Left lung (tissue), 10 donors: Measurements from ENCODE around the gene AARS1. TPM values are rescaled to one million over a fixed set of nuclear protein-coding genes. Genes with fewer than 3 reads are reported as not detected.
"Not testable (repeated sequence)": the region's sequence is repeated elsewhere in the genome, so short reads cannot be mapped to it uniquely, and the experiment has no call there.

Source experiments
- ATAC-seq: fragments of 200-7000 bp; cut with Tn5 transposase; one replicate; pipeline ENCODE4 v1.9.1; 2020; ENCODE audit warnings: moderate library complexity
- DNase-seq, 4 donors: peaks; one replicate each; pipeline ENCODE4 v3.0.0-alpha.2; 2013 to 2020
- H3K27ac ChIP-seq, 2 donors: fragments of 200-600 bp; sonication (generic) in 1 of 2; one replicate each; pipeline versions ENCODE4 v1.5.0 to v1.8.0; 2020 to 2021
- H3K27me3 ChIP-seq, 2 donors: fragments of 200-600 bp; sonication (generic) in 1 of 2; one replicate each; pipeline versions ENCODE4 v1.5.0 to v1.8.0; 2020 to 2021
- H3K36me3 ChIP-seq, 2 donors: fragments of 200-600 bp; sonication (generic) in 1 of 2; one replicate each; pipeline versions ENCODE4 v1.5.0 to v1.8.0; 2020 to 2021
- H3K4me1 ChIP-seq, 2 donors: fragments of 200-600 bp; one replicate each; pipeline ENCODE4 v1.8.0; 2021
- H3K4me3 ChIP-seq, 2 donors: fragments of 200-600 bp; sonication (generic) in 1 of 2; one replicate each; pipeline versions ENCODE4 v1.5.0 to v1.8.0; 2020 to 2021; ENCODE audit warnings: mild to moderate bottlenecking in 1 of 2
- H3K9me3 ChIP-seq, 2 donors: fragments of 200-600 bp; sonication (generic) in 1 of 2; one replicate each; pipeline versions ENCODE4 v1.5.0 to v1.8.0; 2020 to 2021
- CTCF ChIP-seq, 2 donors: fragments of 200-600 bp; sonication (generic) in 1 of 2; IDR thresholded peaks; one replicate each; pipeline versions ENCODE4 v1.5.0 to v1.8.0; 2021; ENCODE audit warnings: antibody characterized with exemption in 2 of 2
- intact Hi-C, 2 donors: fragments of 100-400 bp; cut with DNase I; formaldehyde crosslinking; loops; one replicate each; pipeline versions ENCODE4 v1.11.2 to v1.14.2; 2022
- polyA plus RNA-seq, 6 donors: library from polyadenylated mRNA; unstranded; fragments of 120-200 nt; gene quantifications; one replicate each; pipeline ENCODE4 v1.2.1, GENCODE V29; 2013; ENCODE audit not compliant: insufficient read length in 6 of 6
- total RNA-seq, 2 donors: library from RNA; stranded (reverse); fragmentation: NEBNext Ultra II Directional; extraction: Animal tissue kit (Norgen Biotek cat#: 25700); gene quantifications; one replicate each; pipeline ENCODE4 v1.2.1, GENCODE V29; 2021
- donor health status: DM: no; HTN: yes; CAD: no.
- donor health status: DM: no; HTN: no; CAD: no.

Gene AARS1
- total and polyA plus RNA-seq, 8 donors: 64.7 to 111 (median 75.3) TPM

GRCh38 chr16:70294385-70295025 is 5.2 kb upstream of the AARS1 start:
- DNase-seq (no peak), ATAC-seq (no peak)
- H3K9me3 ChIP-seq: no peaks in the 10 kb centered on the region
- H3K36me3 ChIP-seq: no peaks in the 10 kb centered on the region
- peaks cover 6% of the 10 kb centered on the region in 2 donors for H3K4me1 ChIP-seq
- H3K27me3 ChIP-seq: no peaks in the 10 kb centered on the region
- intact Hi-C loops: no loop called here
- H3K4me3 ChIP-seq: no peak overlapping the region
- no peak for TF ChIP-seq CTCF (IDR thresholded peaks at IDR 0.05)
- H3K27ac ChIP-seq: no peak overlapping the region

GRCh38 chr16:70292148-70292547 is 2.8 kb upstream of the AARS1 start:
- H3K4me3 ChIP-seq, H3K9me3 ChIP-seq, ATAC-seq, H3K36me3 ChIP-seq, DNase-seq, H3K27me3 ChIP-seq, intact Hi-C loops, H3K27ac ChIP-seq: not testable (repeated sequence)
- peaks cover 0 to 18% of the 10 kb centered on the region in 2 donors for H3K4me1 ChIP-seq

- Histone ChIP-seq H3K9me3 (no peaks in the 10 kb centered on the region), H3K27me3 (no peaks in the 10 kb centered on the region), H3K4me3 (no peak overlapping the region), H3K36me3 (no peaks in the 10 kb centered on the region), H3K4me1 (peaks cover 0 to 19% of the 10 kb centered on the region in 2 donors), H3K27ac (no peak overlapping the region)
- ATAC-seq (no peak), DNase-seq (no peak)
- TF ChIP-seq CTCF (IDR thresholded peaks at IDR 0.05): no peak
- intact Hi-C loops: no loop called here
These were observed 1.7 kb upstream of the AARS1 start for GRCh38 chr16:70290949-70291519.

- Histone ChIP-seq H3K36me3 (peaks cover 0 to 27% of the 10 kb centered on the region in 2 donors), H3K4me3 (peak overlapping the region in 1 of 2 donors; percentile 75), H3K4me1 (peaks cover 0 to 30% of the 10 kb centered on the region in 2 donors)
- intact Hi-C loops, H3K9me3 ChIP-seq, H3K27ac ChIP-seq, H3K27me3 ChIP-seq, ATAC-seq, DNase-seq: not testable (repeated sequence)
These were observed 1.9 kb downstream of the AARS1 start for GRCh38 chr16:70287304-70287971.

GRCh38 chr16:70276392-70276791 is 12.9 kb downstream of the AARS1 start:
- H3K36me3 ChIP-seq: peaks cover 0 to 98% of the 10 kb centered on the region in 2 donors
- ATAC-seq: no peak

More at GRCh38 chr16:70276392-70276791, 12.9 kb downstream of the AARS1 start:
- Histone ChIP-seq H3K27ac (no peak overlapping the region), H3K4me3 (no peak overlapping the region), H3K4me1 (no peaks in the 10 kb centered on the region), H3K9me3 (no peaks in the 10 kb centered on the region), H3K27me3 (no peaks in the 10 kb centered on the region)
- no peak for DNase-seq
- no peak for TF ChIP-seq CTCF (IDR thresholded peaks at IDR 0.05)
- intact Hi-C loops: no loop called here
